Left hindlimb (tissue), 1 donor: Measurements from ENCODE around the gene FAM107B.
A peak's percentile ranks its signal among the peaks of the same experiment; 100 is the strongest.
"Not testable (repeated sequence)": the region's sequence is repeated elsewhere in the genome, so short reads cannot be mapped to it uniquely, and the experiment has no call there.

Source experiments
- DNase-seq: peaks from one replicate; pipeline ENCODE4 v3.0.0-alpha.2; 2018

Gene FAM107B

GRCh38 chr10:14659626-14660196 lies 115.0 kb downstream of the FAM107B start:
- DNase-seq = no peak

- not testable (repeated sequence) for DNase-seq
These were observed 115.6 kb downstream of the FAM107B start for GRCh38 chr10:14659137-14659536.

- DNase-seq = no peak
These were observed 116.2 kb downstream of the FAM107B start for GRCh38 chr10:14658331-14659127.

GRCh38 chr10:14656052-14656730 lies 118.5 kb downstream of the FAM107B start:
- DNase-seq = no peak

GRCh38 chr10:14654821-14655382 lies 119.8 kb downstream of the FAM107B start:
- no peak for DNase-seq

- DNase-seq = no peak
These were observed 121.2 kb downstream of the FAM107B start for GRCh38 chr10:14653271-14654161.

GRCh38 chr10:14652816-14653215 lies 121.9 kb downstream of the FAM107B start:
- no peak for DNase-seq

GRCh38 chr10:14652067-14652466 lies 122.6 kb downstream of the FAM107B start:
- no peak for DNase-seq

GRCh38 chr10:14649739-14650138 lies 125.0 kb downstream of the FAM107B start:
- DNase-seq = no peak

GRCh38 chr10:14648946-14649345 lies 125.8 kb downstream of the FAM107B start:
- DNase-seq = no peak

GRCh38 chr10:14648005-14648765 lies 126.5 kb downstream of the FAM107B start:
- DNase-seq = peak; percentile 62

- DNase-seq = no peak
These were observed 129.3 kb downstream of the FAM107B start for GRCh38 chr10:14645239-14645960.

- no peak for DNase-seq
These were observed 135.1 kb downstream of the FAM107B start for GRCh38 chr10:14639637-14640036.

GRCh38 chr10:14635043-14635710 lies 139.5 kb downstream of the FAM107B start:
- DNase-seq = no peak

- not testable (repeated sequence) for DNase-seq
These were observed 140.1 kb downstream of the FAM107B start for GRCh38 chr10:14634572-14634971.

- DNase-seq = no peak
These were observed 148.8 kb downstream of the FAM107B start for GRCh38 chr10:14625765-14626525.

- DNase-seq = peak; percentile 58
These were observed 149.5 kb downstream of the FAM107B start for GRCh38 chr10:14625192-14625631.

- DNase-seq = no peak
These were observed 150.1 kb downstream of the FAM107B start for GRCh38 chr10:14624600-14624999.

GRCh38 chr10:14623931-14624330 lies 150.8 kb downstream of the FAM107B start:
- DNase-seq = no peak

- no peak for DNase-seq
These were observed 153.7 kb downstream of the FAM107B start for GRCh38 chr10:14621037-14621436.
